K562 (cell line): ENCODE results near the gene CRACR2B.

Experiments
- ADNP ChIP-seq: fragments of 200-800 bp; sonication (Bioruptor generic); IDR thresholded peaks from 2 replicates; pipeline ENCODE4 v1.6.1; 2016; ENCODE audit warnings: missing genetic modification characterization, missing compliant biosample characterization
- CTCF ChIP-seq, 3 experiments: IDR thresholded peaks in 2 of 3; conservative IDR thresholded peaks in 1 of 3; 2 replicates each; pipeline ENCODE4 v1.5.1; 2011 to 2012; ENCODE audit warnings: low read length in 3 of 3, mild to moderate bottlenecking in 3 of 3, control low read depth in 2 of 3, improper control_type of control experiment in 1 of 3, inconsistent platforms in 1 of 3, low read depth in 1 of 3, mixed read lengths in 1 of 3, moderate library complexity in 1 of 3; ENCODE audit not compliant: insufficient read depth in 2 of 3
- ELF4 ChIP-seq: fragments of 450-650 bp; formaldehyde crosslinking; IDR thresholded peaks from 2 replicates; pipeline ENCODE4 v1.4.0; 2022; ENCODE audit warnings: missing genetic modification characterization
- FOXP4 ChIP-seq: sonication (generic); formaldehyde crosslinking; IDR thresholded peaks from 2 replicates; pipeline ENCODE4 v1.8.0; 2022; ENCODE audit warnings: mild to moderate bottlenecking, missing genetic modification reagents, borderline replicate concordance
- NCOA1 ChIP-seq: fragments of 450-650 bp; IDR thresholded peaks from 2 replicates; pipeline ENCODE4 v1.6.1; 2016; ENCODE audit warnings: low read depth
- POLR2AphosphoS5 ChIP-seq: IDR thresholded peaks from 2 replicates; pipeline ENCODE4 v1.6.1; 2011; ENCODE audit warnings: mild to moderate bottlenecking, low read depth, low read length, moderate library complexity; ENCODE audit not compliant: control insufficient read depth, insufficient read depth
- ZFX ChIP-seq: sonication (generic); formaldehyde crosslinking; IDR thresholded peaks from 2 replicates; pipeline ENCODE4 v1.8.0; 2022; ENCODE audit warnings: mild to moderate bottlenecking, missing genetic modification reagents, moderate library complexity

GRCh38 chr11:798093-798713 lies 29.5 kb upstream of the CRACR2B start, which contains the start of gene SLC25A22:
- TF ChIP-seq NCOA1 (no peak), ELF4 (CRISPR knock-in tag) (no peak), CTCF (IDR thresholded peaks at IDR 0.05 in 2 of 3, conservative IDR thresholded peaks at IDR 0.05 in 1 of 3; ENCODE audit: insufficient read depth in 2 of 3, low read depth in 1 of 3, low read length in 3 of 3) (peak; percentile 69 to 94 (median 83)), FOXP4 (CRISPR knock-in tag) (no peak), POLR2AphosphoS5 (no peak), ZFX (CRISPR knock-in tag) (peak; percentile 14; the same call in 1 of the 2 replicates), ADNP (no peak)
